DMS53 (cell line): ENCODE results near the gene NPIPA5.
"Not testable (repeated sequence)": the region's sequence is repeated elsewhere in the genome, so short reads cannot be mapped to it uniquely, and the experiment has no call there.

Source experiments
- DNase-seq: peaks from one replicate; lab custom pipeline; 2025; lab: John Stamatoyannopoulos, UW

Gene NPIPA5

GRCh38 chr16:15389916-15390315, 11.8 kb upstream of the NPIPA5 start:
- not testable (repeated sequence) for DNase-seq

- not testable (repeated sequence) for DNase-seq
Measured at GRCh38 chr16:15388060-15388459, 10.0 kb upstream of the NPIPA5 start.

- not testable (repeated sequence) for DNase-seq
Measured at GRCh38 chr16:15382810-15383209, 4.7 kb upstream of the NPIPA5 start.

- DNase-seq: not testable (repeated sequence)
Measured at GRCh38 chr16:15357495-15357894, 20.6 kb downstream of the NPIPA5 start.

GRCh38 chr16:15354846-15355245, 23.2 kb downstream of the NPIPA5 start:
- not testable (repeated sequence) for DNase-seq

- DNase-seq: not testable (repeated sequence)
Measured at GRCh38 chr16:15352852-15353251, 25.2 kb downstream of the NPIPA5 start.

- not testable (repeated sequence) for DNase-seq
Measured at GRCh38 chr16:15351745-15352144, 26.3 kb downstream of the NPIPA5 start.

GRCh38 chr16:15351251-15351650, 26.8 kb downstream of the NPIPA5 start:
- not testable (repeated sequence) for DNase-seq

GRCh38 chr16:15348721-15349120, 29.4 kb downstream of the NPIPA5 start:
- DNase-seq: not testable (repeated sequence)

- not testable (repeated sequence) for DNase-seq
Measured at GRCh38 chr16:15342337-15342736, 35.8 kb downstream of the NPIPA5 start.

GRCh38 chr16:15338986-15339385, 39.1 kb downstream of the NPIPA5 start:
- not testable (repeated sequence) for DNase-seq

GRCh38 chr16:15337974-15338605, 40.0 kb downstream of the NPIPA5 start:
- DNase-seq: not testable (repeated sequence)

- DNase-seq: not testable (repeated sequence)
Measured at GRCh38 chr16:15335609-15336008, 42.5 kb downstream of the NPIPA5 start.

- DNase-seq: not testable (repeated sequence)
Measured at GRCh38 chr16:15333969-15334368, 44.1 kb downstream of the NPIPA5 start.

GRCh38 chr16:15330978-15331377, 47.1 kb downstream of the NPIPA5 start:
- DNase-seq: not testable (repeated sequence)

- not testable (repeated sequence) for DNase-seq
Measured at GRCh38 chr16:15324954-15325353, 53.1 kb downstream of the NPIPA5 start.

- DNase-seq: not testable (repeated sequence)
Measured at GRCh38 chr16:15323373-15323772, 54.7 kb downstream of the NPIPA5 start.

GRCh38 chr16:15321221-15321620, 56.9 kb downstream of the NPIPA5 start:
- not testable (repeated sequence) for DNase-seq

GRCh38 chr16:15314562-15314961, 63.5 kb downstream of the NPIPA5 start:
- DNase-seq: not testable (repeated sequence)
